CD4-positive, alpha-beta T cell (primary cell): ENCODE results near the gene ZNF319. TPM values are rescaled to one million over a fixed set of nuclear protein-coding genes. Genes with fewer than 3 reads are reported as not detected.

Experiments
- ATAC-seq: fragments of 200-7000 bp; cut with Tn5 transposase; one replicate; pipeline ENCODE4 v1.10.0; 2022; ENCODE audit warnings: mild to moderate bottlenecking; ENCODE audit not compliant: poor library complexity
- CTCF ChIA-PET: fragments of 350-600 bp; sonication (Branson Sonifier 250); formaldehyde crosslinking; loops from one replicate; lab custom pipeline; 2021; ENCODE audit warnings: antibody characterized with exemption, inconsistent platforms; lab: Charles Lee
- POLR2A ChIA-PET: fragments of 350-600 bp; sonication (Branson Sonifier 250); formaldehyde crosslinking; loops from one replicate; lab custom pipeline; 2021; ENCODE audit warnings: antibody characterized with exemption, inconsistent platforms; lab: Charles Lee
- DNase-seq, 14 experiments: peaks; one replicate each; pipeline ENCODE4 v3.0.0-alpha.2; 2013 to 2020; ENCODE audit warnings: mixed read lengths in 2 of 14
- H3K27ac ChIP-seq, 2 donors: one replicate each; pipeline versions ENCODE4 v1.5.1 to v1.7.0; 2013; ENCODE audit warnings: low read length in 2 of 2, low read depth in 1 of 2, mild to moderate bottlenecking in 1 of 2
- H3K27me3 ChIP-seq, 2 experiments: 1 replicate in 1 of 2; 2 replicates in 1 of 2; pipeline versions ENCODE4 v1.6.1 to v1.7.0; 2013; ENCODE audit warnings: low read length in 2 of 2, control low read depth in 1 of 2, mild to moderate bottlenecking in 1 of 2, moderate library complexity in 1 of 2; ENCODE audit not compliant: insufficient read depth in 2 of 2, control insufficient read depth in 1 of 2
- H3K36me3 ChIP-seq: one replicate; pipeline ENCODE4 v1.6.1; 2013; ENCODE audit warnings: low read length, control low read depth; ENCODE audit not compliant: insufficient read depth
- H3K4me1 ChIP-seq: one replicate; pipeline ENCODE4 v1.6.1; 2013; ENCODE audit warnings: low read length, control low read depth; ENCODE audit not compliant: insufficient read depth
- H3K4me3 ChIP-seq: one replicate; pipeline ENCODE4 v1.5.1; 2013; ENCODE audit warnings: mild to moderate bottlenecking, low read length, moderate library complexity
- H3K9me3 ChIP-seq, 2 experiments: 1 replicate in 1 of 2; 2 replicates in 1 of 2; pipeline versions ENCODE4 v1.6.1 to v1.7.0; 2013; ENCODE audit warnings: low read length in 2 of 2, mild to moderate bottlenecking in 2 of 2, control low read depth in 1 of 2, moderate library complexity in 1 of 2; ENCODE audit not compliant: control insufficient read depth in 1 of 2, insufficient read depth in 1 of 2
- H3K27ac Mint-ChIP-seq: one replicate; pipeline ENCODE4 v1.8.0; 2020; ENCODE audit warnings: mixed read lengths
- H3K27me3 Mint-ChIP-seq: one replicate; pipeline ENCODE4 v1.8.0; 2021; ENCODE audit warnings: mixed read lengths
- H3K36me3 Mint-ChIP-seq: one replicate; pipeline ENCODE4 v1.8.0; 2021; ENCODE audit warnings: low read depth, mixed read lengths
- H3K4me1 Mint-ChIP-seq: one replicate; pipeline ENCODE4 v1.8.0; 2021; ENCODE audit warnings: low read depth, mixed read lengths
- H3K4me3 Mint-ChIP-seq: one replicate; pipeline ENCODE4 v1.8.0; 2020; ENCODE audit warnings: mild to moderate bottlenecking, mixed read lengths
- H3K9me3 Mint-ChIP-seq: one replicate; pipeline ENCODE4 v1.8.0; 2020; ENCODE audit warnings: mixed read lengths
- CTCF ChIP-seq: fragments of 200-600 bp; IDR thresholded peaks from one replicate; pipeline ENCODE4 v1.8.0; 2022; ENCODE audit warnings: antibody characterized with exemption, mild to moderate bottlenecking
- intact Hi-C, 2 experiments: fragments of 100-400 bp; cut with DNase I in 1 of 2; cut with micrococcal nuclease in 1 of 2; formaldehyde crosslinking; loops; one replicate each; pipeline versions ENCODE4 v1.15.1 to v1.9.0; 2023 to 2025; cut with DNase I, micrococcal nuclease
- polyA plus RNA-seq, 2 donors: library from polyadenylated mRNA; unstranded; fragments of 120-200 nt; gene quantifications; one replicate each; pipeline ENCODE4 v1.2.1, GENCODE V29; 2013
- total RNA-seq, 174 experiments: library from RNA in 2 of 174; stranded (reverse) in 2 of 174; gene quantifications; one replicate each; pipeline ENCODE4 v1.2.3 and lab custom pipeline; 2021 to 2026

The ZNF319 gene
- total RNA-seq: 10 to 100 TPM; 11.4 to 12.9 TPM
- 13.5 TPM for polyA plus RNA-seq (2013, experiment 1 of 2)
- 12.5 TPM for polyA plus RNA-seq (2013, experiment 2 of 2)
- 4.7 to 40.6 (median 17.6) reads per million in 172 experiments for total RNA-seq (lab: John Stamatoyannopoulos, UW)

DNA sequence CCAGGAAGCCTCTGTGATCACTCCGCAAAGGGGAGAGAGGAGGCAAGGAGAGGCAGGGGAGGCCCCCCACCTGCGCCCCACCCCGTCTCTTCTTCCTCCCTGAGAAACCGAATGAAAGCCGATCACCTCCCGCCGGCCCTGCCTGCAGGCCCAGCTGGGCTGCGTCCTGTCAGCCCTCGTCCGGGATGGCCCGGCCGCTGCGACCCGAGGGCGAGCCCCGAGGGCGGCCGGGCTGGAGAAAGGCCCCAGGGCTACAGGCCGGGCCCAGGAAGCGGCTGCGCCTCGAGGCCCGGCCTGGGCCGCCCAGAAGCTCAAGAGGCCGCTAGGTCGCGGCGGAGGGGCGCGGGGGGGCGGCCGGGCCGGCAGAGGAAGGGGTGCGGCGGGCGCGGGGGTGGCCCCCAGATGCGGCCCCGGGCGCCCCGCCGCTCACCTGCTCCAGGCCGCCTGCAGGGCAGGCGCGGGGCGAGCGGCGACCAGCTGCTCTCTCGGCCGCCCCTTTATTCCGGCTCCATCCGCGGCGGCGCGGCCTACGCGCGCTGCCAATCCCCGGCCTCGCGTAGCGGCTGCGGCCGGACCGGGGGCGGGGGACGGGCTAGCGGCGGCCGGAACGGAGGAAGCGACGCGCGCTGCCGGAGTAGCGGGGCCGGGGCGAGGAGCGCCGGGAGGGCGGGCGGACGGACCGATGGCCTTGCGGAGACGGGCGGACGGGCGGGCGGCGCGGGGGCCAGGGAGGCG, at the start of gene ZNF319:
Gene ZNF319 (minus strand): TSS at position 702 of the 735 bp plus-strand sequence. CDS start 2,407 bp downstream, outside the sequence.
- peak in 7 of 14 experiments; percentile 18 to 57 (median 30) for DNase-seq
- peaks cover 37% of the 10 kb centered on the region for H3K36me3 ChIP-seq

GRCh38 chr16:58049232-58050185, 49.0 kb upstream of the ZNF319 start:
- no peak for TF ChIP-seq CTCF
- ATAC-seq (no peak), DNase-seq (no peak)
- no peak overlapping the region for H3K27ac Mint-ChIP-seq
- no peaks in the 10 kb centered on the region for H3K27me3 ChIP-seq
- no peaks in the 10 kb centered on the region for H3K36me3 ChIP-seq
- intact Hi-C loops: no loop called here
- no peak overlapping the region for H3K4me3 Mint-ChIP-seq
- H3K4me1 ChIP-seq: no peaks in the 10 kb centered on the region
- no peaks in the 10 kb centered on the region for H3K9me3 Mint-ChIP-seq
- no peaks in the 10 kb centered on the region for H3K36me3 Mint-ChIP-seq
- H3K4me1 Mint-ChIP-seq: no peaks in the 10 kb centered on the region
- no peaks in the 10 kb centered on the region for H3K27me3 Mint-ChIP-seq
- no peak overlapping the region for H3K27ac ChIP-seq
- ChIA-PET CTCF (no interaction called here), POLR2A (no interaction called here)
- H3K4me3 ChIP-seq: no peak overlapping the region
- peaks cover 0 to 5% of the 10 kb centered on the region in 2 experiments for H3K9me3 ChIP-seq

More for the DNA sequence above, at the start of gene ZNF319:
- TF ChIP-seq CTCF: no peak
- ATAC-seq: peak; percentile 8
- POLR2A ChIA-PET: interaction anchor here (0.8 to 5.1 kb wide), 9 partner anchors 11 to 264 kb away, joined by 3 to 34 read pairs (median 8); partner anchors contain the start of genes CFAP20 and KATNB1
- Histone ChIP-seq H3K4me1 (peaks cover 68% of the 10 kb centered on the region), H3K27me3 (no peaks in the 10 kb centered on the region), H3K9me3 (no peaks in the 10 kb centered on the region), H3K27ac (peak within 1 kb of the TSS; percentile 79 to 86), H3K4me3 (peak within 1 kb of the TSS; percentile 96)
- Mint-ChIP-seq H3K4me1 (peaks cover 66% of the 10 kb centered on the region), H3K27me3 (no peaks in the 10 kb centered on the region), H3K9me3 (no peaks in the 10 kb centered on the region), H3K4me3 (peak within 1 kb of the TSS; percentile 92), H3K27ac (peak within 1 kb of the TSS; percentile 87), H3K36me3 (peaks cover 73% of the 10 kb centered on the region)
- CTCF ChIA-PET: interaction anchor here (0.9 to 1.5 kb wide), 6 partner anchors 13 to 265 kb away, joined by 3 to 5 read pairs (median 3); partner anchors contain the start of genes CFAP20 and KATNB1
- intact Hi-C loops: loop anchor here (1.0 to 10.0 kb wide), 9 partner anchors 101 to 625 kb away; partner anchors contain the start of genes CFAP20 (in 1 of the 2), CNOT1 (in 1 of the 2), CSNK2A2 (in 1 of the 2) and KATNB1 (in 1 of the 2)
